ENCODE results near the gene STX2.

DNA sequence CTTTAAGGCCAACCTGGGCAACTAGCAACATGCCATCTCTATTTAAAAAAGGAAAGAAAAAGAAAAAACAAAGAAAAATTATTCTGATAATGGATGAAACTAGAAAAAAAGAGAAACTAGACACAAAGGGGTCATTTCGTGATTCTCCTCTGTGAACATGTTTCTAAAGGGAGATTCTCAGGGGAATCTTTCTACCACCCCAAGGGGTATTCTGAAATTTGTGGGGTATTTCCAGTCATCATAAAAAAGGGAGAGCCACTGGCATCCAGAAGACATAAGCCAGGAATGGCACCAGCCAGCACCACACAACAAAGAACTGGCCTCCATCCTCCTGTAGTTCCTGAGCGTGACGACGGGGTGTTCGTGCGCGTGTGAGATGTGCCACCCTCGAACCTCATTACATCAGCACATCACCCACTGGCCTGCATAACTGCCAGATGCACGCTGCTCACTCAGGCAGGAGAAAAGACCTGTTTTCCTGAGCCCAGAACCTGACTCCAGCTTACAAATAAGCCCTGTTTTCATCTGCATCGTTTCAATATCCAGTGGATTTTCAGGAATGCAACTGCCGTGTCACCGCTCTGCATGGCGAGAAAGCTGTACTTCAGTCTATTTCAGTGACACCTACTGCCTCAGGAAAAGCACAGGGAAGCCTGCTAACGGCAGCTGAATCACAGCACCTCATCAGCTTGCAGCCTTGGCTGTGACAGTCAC, 23.9 kb downstream of the STX2 start:
- TF ChIP-seq, protein P1, sequence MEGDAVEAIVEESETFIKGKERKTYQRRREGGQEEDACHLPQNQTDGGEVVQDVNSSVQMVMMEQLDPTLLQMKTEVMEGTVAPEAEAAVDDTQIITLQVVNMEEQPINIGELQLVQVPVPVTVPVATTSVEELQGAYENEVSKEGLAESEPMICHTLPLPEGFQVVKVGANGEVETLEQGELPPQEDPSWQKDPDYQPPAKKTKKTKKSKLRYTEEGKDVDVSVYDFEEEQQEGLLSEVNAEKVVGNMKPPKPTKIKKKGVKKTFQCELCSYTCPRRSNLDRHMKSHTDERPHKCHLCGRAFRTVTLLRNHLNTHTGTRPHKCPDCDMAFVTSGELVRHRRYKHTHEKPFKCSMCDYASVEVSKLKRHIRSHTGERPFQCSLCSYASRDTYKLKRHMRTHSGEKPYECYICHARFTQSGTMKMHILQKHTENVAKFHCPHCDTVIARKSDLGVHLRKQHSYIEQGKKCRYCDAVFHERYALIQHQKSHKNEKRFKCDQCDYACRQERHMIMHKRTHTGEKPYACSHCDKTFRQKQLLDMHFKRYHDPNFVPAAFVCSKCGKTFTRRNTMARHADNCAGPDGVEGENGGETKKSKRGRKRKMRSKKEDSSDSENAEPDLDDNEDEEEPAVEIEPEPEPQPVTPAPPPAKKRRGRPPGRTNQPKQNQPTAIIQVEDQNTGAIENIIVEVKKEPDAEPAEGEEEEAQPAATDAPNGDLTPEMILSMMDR (conservative IDR thresholded peaks at IDR 0.05; ENCODE audit: low read length) = no peak
- TF ChIP-seq EZH2phosphoT487 (IDR thresholded peaks at IDR 0.05; ENCODE audit: borderline replicate concordance, low read depth, low read length) = no peak

All from OCI-LY7 (cell line).